SU-DHL-6 (cell line): ENCODE results near the gene ZFHX3.

Experiments used
- CTCF ChIP-seq: fragments of 200-600 bp; sonication (generic); IDR thresholded peaks from one replicate; pipeline ENCODE4 v1.5.1; 2017; ENCODE audit warnings: antibody characterized with exemption, mild to moderate bottlenecking, low read length, moderate library complexity; ENCODE audit not compliant: insufficient read depth, poor library complexity, severe bottlenecking
- EZH2phosphoT487 ChIP-seq: fragments of 200-600 bp; sonication (generic), shearing (Covaris generic); conservative IDR thresholded peaks from 2 replicates; pipeline ENCODE4 v1.6.1; 2018; ENCODE audit warnings: mild to moderate bottlenecking, antibody characterized with exemption, low read length, moderate library complexity, mixed read lengths

- TF ChIP-seq CTCF (no peak), EZH2phosphoT487 (no peak)
Observed at GRCh38 chr16:72825912-72826621, 221.9 kb downstream of the ZFHX3 start.
